ENCODE results near the gene LRRTM2. TPM values are rescaled to one million over a fixed set of nuclear protein-coding genes. Genes with fewer than 3 reads are reported as not detected.
"Not testable (repeated sequence)": the region's sequence is repeated elsewhere in the genome, so short reads cannot be mapped to it uniquely, and the experiment has no call there.

The LRRTM2 gene
- total RNA-seq, 2 donors from 2014 or later, result 0.21 TPM; not detected in 1

GRCh38 chr5:138867011-138867410 lies 8.1 kb downstream of the LRRTM2 start:
- Mint-ChIP-seq H3K9me3 (peaks cover 0 to 5% of the 10 kb centered on the region in 2 donors), H3K36me3 (peaks cover 0 to 18% of the 10 kb centered on the region in 2 donors), H3K27ac (no peak overlapping the region)
- DNase-seq (ENCODE audit: low spot score in 2 of 2) (no peak), ATAC-seq (no peak)

GRCh38 chr5:138853132-138853531 lies 22.0 kb downstream of the LRRTM2 start:
- H3K9me3 Mint-ChIP-seq, result no peaks in the 10 kb centered on the region

GRCh38 chr5:138850865-138851435 lies 24.2 kb downstream of the LRRTM2 start:
- DNase-seq (ENCODE audit: low spot score in 2 of 2) (no peak), ATAC-seq (no peak)
- H3K27ac Mint-ChIP-seq, result no peak overlapping the region
- no peaks in the 10 kb centered on the region for H3K36me3 Mint-ChIP-seq
- H3K9me3 Mint-ChIP-seq, result no peaks in the 10 kb centered on the region

More at GRCh38 chr5:138853132-138853531, 22.0 kb downstream of the LRRTM2 start:
- ATAC-seq (no peak), DNase-seq (ENCODE audit: low spot score in 2 of 2) (no peak)
- no peaks in the 10 kb centered on the region for H3K36me3 Mint-ChIP-seq
- H3K27ac Mint-ChIP-seq, result no peak overlapping the region

- ATAC-seq, result no peak
- H3K9me3 Mint-ChIP-seq, result no peaks in the 10 kb centered on the region
- H3K36me3 Mint-ChIP-seq, result no peaks in the 10 kb centered on the region
These were observed 25.3 kb downstream of the LRRTM2 start for GRCh38 chr5:138849882-138850281.

GRCh38 chr5:138849439-138849838 lies 25.7 kb downstream of the LRRTM2 start:
- Mint-ChIP-seq H3K27ac (no peak overlapping the region), H3K36me3 (no peaks in the 10 kb centered on the region)

More at GRCh38 chr5:138849882-138850281, 25.3 kb downstream of the LRRTM2 start:
- no peak overlapping the region for H3K27ac Mint-ChIP-seq
- DNase-seq (ENCODE audit: low spot score in 2 of 2), result no peak

GRCh38 chr5:138844812-138845513 lies 30.2 kb downstream of the LRRTM2 start:
- Mint-ChIP-seq H3K36me3 (no peaks in the 10 kb centered on the region), H3K27ac (no peak overlapping the region), H3K9me3 (no peaks in the 10 kb centered on the region)
- ATAC-seq (no peak), DNase-seq (ENCODE audit: low spot score in 2 of 2) (no peak)

More at GRCh38 chr5:138849439-138849838, 25.7 kb downstream of the LRRTM2 start:
- no peak for ATAC-seq
- no peak for DNase-seq (ENCODE audit: low spot score in 2 of 2)
- H3K9me3 Mint-ChIP-seq, result no peaks in the 10 kb centered on the region

- no peak for ATAC-seq
These were observed 31.0 kb downstream of the LRRTM2 start for GRCh38 chr5:138844125-138844461.

GRCh38 chr5:138843316-138844124 lies 31.6 kb downstream of the LRRTM2 start:
- H3K9me3 Mint-ChIP-seq, result no peaks in the 10 kb centered on the region
- H3K27ac Mint-ChIP-seq, result no peak overlapping the region
- ATAC-seq, result no peak
- no peaks in the 10 kb centered on the region for H3K36me3 Mint-ChIP-seq
- no peak for DNase-seq (ENCODE audit: low spot score in 2 of 2)

More at GRCh38 chr5:138844125-138844461, 31.0 kb downstream of the LRRTM2 start:
- Mint-ChIP-seq H3K36me3 (no peaks in the 10 kb centered on the region), H3K9me3 (no peaks in the 10 kb centered on the region), H3K27ac (no peak overlapping the region)
- no peak for DNase-seq (ENCODE audit: low spot score in 2 of 2)

GRCh38 chr5:138841531-138841930 lies 33.6 kb downstream of the LRRTM2 start:
- DNase-seq (ENCODE audit: low spot score in 2 of 2) (no peak), ATAC-seq (no peak)
- Mint-ChIP-seq H3K9me3 (no peaks in the 10 kb centered on the region), H3K27ac (no peak overlapping the region), H3K36me3 (no peaks in the 10 kb centered on the region)

GRCh38 chr5:138840103-138840502 lies 35.0 kb downstream of the LRRTM2 start:
- no peaks in the 10 kb centered on the region for H3K9me3 Mint-ChIP-seq
- ATAC-seq (no peak), DNase-seq (ENCODE audit: low spot score in 2 of 2) (no peak)
- H3K36me3 Mint-ChIP-seq, result no peaks in the 10 kb centered on the region
- no peak overlapping the region for H3K27ac Mint-ChIP-seq

GRCh38 chr5:138837160-138837559 lies 38.0 kb downstream of the LRRTM2 start:
- Mint-ChIP-seq H3K36me3 (no peaks in the 10 kb centered on the region), H3K9me3 (no peaks in the 10 kb centered on the region), H3K27ac (no peak overlapping the region)
- ATAC-seq (no peak), DNase-seq (ENCODE audit: low spot score in 2 of 2) (no peak)

GRCh38 chr5:138834853-138835252 lies 40.3 kb downstream of the LRRTM2 start:
- ATAC-seq; H3K27ac Mint-ChIP-seq; H3K9me3 Mint-ChIP-seq; DNase-seq (ENCODE audit: low spot score in 2 of 2); H3K36me3 Mint-ChIP-seq: not testable (repeated sequence)

- H3K36me3 Mint-ChIP-seq, result no peaks in the 10 kb centered on the region
- no peaks in the 10 kb centered on the region for H3K9me3 Mint-ChIP-seq
- ATAC-seq, result no peak
- H3K27ac Mint-ChIP-seq, result no peak overlapping the region
- DNase-seq (ENCODE audit: low spot score in 2 of 2), result no peak
These were observed 41.2 kb downstream of the LRRTM2 start for GRCh38 chr5:138833726-138834480.

- Mint-ChIP-seq H3K36me3 (no peaks in the 10 kb centered on the region), H3K27ac (no peak overlapping the region), H3K9me3 (no peaks in the 10 kb centered on the region)
- ATAC-seq (no peak), DNase-seq (ENCODE audit: low spot score in 2 of 2) (no peak)
These were observed 42.1 kb downstream of the LRRTM2 start for GRCh38 chr5:138833080-138833479.

GRCh38 chr5:138832218-138832617 lies 42.9 kb downstream of the LRRTM2 start:
- no peak overlapping the region for H3K27ac Mint-ChIP-seq
- H3K36me3 Mint-ChIP-seq, result no peaks in the 10 kb centered on the region
- H3K9me3 Mint-ChIP-seq, result no peaks in the 10 kb centered on the region
- no peak for DNase-seq (ENCODE audit: low spot score in 2 of 2)
- ATAC-seq, result no peak

- H3K36me3 Mint-ChIP-seq, result no peaks in the 10 kb centered on the region
- H3K9me3 Mint-ChIP-seq, result no peaks in the 10 kb centered on the region
- H3K27ac Mint-ChIP-seq, result no peak overlapping the region
- no peak for DNase-seq (ENCODE audit: low spot score in 2 of 2)
- no peak for ATAC-seq
These were observed 43.4 kb downstream of the LRRTM2 start for GRCh38 chr5:138831703-138832102.

GRCh38 chr5:138829341-138829740 lies 45.8 kb downstream of the LRRTM2 start:
- Mint-ChIP-seq H3K36me3 (no peaks in the 10 kb centered on the region), H3K9me3 (no peaks in the 10 kb centered on the region), H3K27ac (no peak overlapping the region)
- DNase-seq (ENCODE audit: low spot score in 2 of 2), result no peak
- peak in 1 of 2 donors; percentile 24 for ATAC-seq
